Measurements from ENCODE around the gene PPARD.

DNA sequence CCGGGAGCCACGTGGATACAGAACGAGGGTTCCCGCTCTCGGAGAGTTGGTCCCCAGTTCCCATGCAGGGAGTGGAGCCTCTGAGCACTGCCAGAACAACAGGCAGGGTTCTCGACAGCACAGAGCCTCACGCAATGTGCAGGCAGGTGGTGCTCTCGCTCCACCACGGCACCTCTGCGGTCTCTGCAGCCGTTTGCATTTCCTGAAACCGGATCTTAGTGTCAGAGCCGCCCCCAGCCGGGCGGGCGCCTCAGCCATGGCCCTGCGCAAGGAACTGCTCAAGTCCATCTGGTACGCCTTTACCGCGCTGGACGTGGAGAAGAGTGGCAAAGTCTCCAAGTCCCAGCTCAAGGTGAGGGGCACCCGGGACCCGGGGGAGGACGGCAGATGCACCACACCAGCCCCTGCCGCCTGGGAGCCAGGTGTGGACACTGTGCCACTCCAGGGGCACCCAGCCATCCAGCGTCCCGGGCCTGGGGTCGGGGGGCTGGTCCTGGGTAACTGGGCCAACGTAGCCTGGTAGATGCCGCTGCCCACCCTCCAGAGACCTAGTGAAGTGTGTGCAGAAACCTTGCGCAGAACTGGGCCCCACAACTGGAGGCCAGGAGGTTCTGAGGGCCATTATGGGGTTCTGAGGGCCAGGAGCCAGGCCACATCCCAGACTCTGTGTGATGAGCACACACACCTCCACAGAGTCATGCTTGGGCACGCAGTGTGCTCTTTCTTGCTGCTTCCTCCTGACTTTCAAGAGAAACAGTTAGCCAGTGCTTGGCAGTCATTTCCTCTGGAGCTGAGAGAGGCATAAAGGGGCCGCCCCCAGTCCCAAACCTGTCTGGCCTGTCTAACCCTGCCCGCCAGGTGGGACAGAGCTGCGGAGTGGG lies 44.5 kb upstream of the PPARD start, which contains the start of gene DEF6:
- no peak for TF ChIP-seq EZH2 (IDR thresholded peaks at IDR 0.05; ENCODE audit: insufficient read depth, poor library complexity, severe bottlenecking)
- no peak for TF ChIP-seq EZH2phosphoT487 (IDR thresholded peaks at IDR 0.05; ENCODE audit: insufficient read depth, low read depth)
